K562 (cell line): ENCODE data around the gene ASPRV1.

ENCODE experiments used
- CREB1 ChIP-seq, 2 experiments: sonication (generic) in 1 of 2; formaldehyde crosslinking in 1 of 2; IDR thresholded peaks; 2 replicates each; pipeline versions ENCODE4 v1.6.1 to v1.8.0; 2012 to 2022; ENCODE audit warnings: inconsistent platforms in 1 of 2, mild to moderate bottlenecking in 1 of 2, missing genetic modification reagents in 1 of 2, moderate library complexity in 1 of 2
- CTBP1 ChIP-seq: fragments of 450-650 bp; IDR thresholded peaks from 2 replicates; pipeline ENCODE4 v1.6.1; 2016; ENCODE audit warnings: borderline replicate concordance
- GABPA ChIP-seq: fragments of 200-800 bp; sonication (Bioruptor generic); conservative IDR thresholded peaks from 2 replicates; pipeline ENCODE4 v1.6.1; 2016; ENCODE audit warnings: low read depth, missing genetic modification characterization, missing compliant biosample characterization
- HCFC1 ChIP-seq: IDR thresholded peaks from 2 replicates; pipeline ENCODE4 v1.6.1; 2012; ENCODE audit warnings: low read depth, low read length, improper control_type of control experiment
- MTA2 ChIP-seq: fragments of 450-650 bp; IDR thresholded peaks from 2 replicates; pipeline ENCODE4 v1.6.1; 2016; ENCODE audit warnings: low read depth
- RAD21 ChIP-seq, 2 experiments: fragments of 250-450 bp in 1 of 2; fragments of 450-650 bp in 1 of 2; sonication (Bioruptor Pico) in 1 of 2; formaldehyde crosslinking in 1 of 2; IDR thresholded peaks in 1 of 2; conservative IDR thresholded peaks in 1 of 2; 2 replicates each; pipeline versions ENCODE4 v1.4.0 to v1.8.0; 2020 to 2022; ENCODE audit warnings: mild to moderate bottlenecking in 2 of 2, moderate library complexity in 1 of 2
- TGIF2 ChIP-seq: sonication (generic); formaldehyde crosslinking; IDR thresholded peaks from 2 replicates; pipeline ENCODE4 v1.8.1; 2022; ENCODE audit warnings: mild to moderate bottlenecking, missing genetic modification reagents, moderate library complexity
- ZSCAN29 ChIP-seq: fragments of 450-650 bp; IDR thresholded peaks from 2 replicates; pipeline ENCODE4 v1.6.1; 2017
- TF ChIP-seq, protein P1 (sequence below): sonication (generic); formaldehyde crosslinking; IDR thresholded peaks from 2 replicates; pipeline ENCODE4 v1.8.1; 2022; ENCODE audit warnings: missing genetic modification reagents

DNA sequence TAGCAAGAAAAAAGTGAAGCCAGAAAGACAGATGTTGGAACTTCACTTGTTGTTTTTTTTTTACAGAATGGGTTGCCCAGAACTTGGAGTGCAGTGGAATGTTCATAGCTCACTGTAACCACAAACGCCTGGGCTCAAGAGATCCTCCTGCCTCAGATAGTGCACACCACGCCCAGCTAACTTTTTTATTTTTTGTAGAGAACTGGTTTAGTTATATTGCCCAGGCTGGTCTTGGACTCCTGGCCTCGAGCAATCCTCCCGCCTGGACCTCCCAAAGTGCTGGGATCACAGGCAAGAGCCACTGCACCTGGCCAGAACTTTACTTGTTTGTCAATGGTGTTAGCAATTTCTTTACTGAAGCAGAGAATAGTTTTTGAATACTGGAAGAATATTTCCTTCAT lies 11.9 kb upstream of the ASPRV1 start:
- TF ChIP-seq CREB1 (IDR thresholded peaks at IDR 0.05) (no peak), CREB1 (CRISPR knock-in tag; IDR thresholded peaks at IDR 0.05) (no peak), RAD21 (CRISPR knock-in tag; conservative IDR thresholded peaks at IDR 0.05 in 1 of 2, IDR thresholded peaks at IDR 0.05 in 1 of 2) (0 out of 4 replicates have a peak, but pooled peaks of 1 of the 2 experiments have one; percentile 10), HCFC1 (no peak), ZSCAN29 (no peak), GABPA (no peak), CTBP1 (peak; percentile 19; the same call in 1 of the 2 replicates), MTA2 (peak; percentile 79), TGIF2 (no peak)
- TF ChIP-seq, protein P1, sequence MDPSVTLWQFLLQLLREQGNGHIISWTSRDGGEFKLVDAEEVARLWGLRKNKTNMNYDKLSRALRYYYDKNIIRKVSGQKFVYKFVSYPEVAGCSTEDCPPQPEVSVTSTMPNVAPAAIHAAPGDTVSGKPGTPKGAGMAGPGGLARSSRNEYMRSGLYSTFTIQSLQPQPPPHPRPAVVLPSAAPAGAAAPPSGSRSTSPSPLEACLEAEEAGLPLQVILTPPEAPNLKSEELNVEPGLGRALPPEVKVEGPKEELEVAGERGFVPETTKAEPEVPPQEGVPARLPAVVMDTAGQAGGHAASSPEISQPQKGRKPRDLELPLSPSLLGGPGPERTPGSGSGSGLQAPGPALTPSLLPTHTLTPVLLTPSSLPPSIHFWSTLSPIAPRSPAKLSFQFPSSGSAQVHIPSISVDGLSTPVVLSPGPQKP (CRISPR knock-in tag): no peak
